ENCODE results near the gene PAH. TPM values are rescaled to one million over a fixed set of nuclear protein-coding genes. Genes with fewer than 3 reads are reported as not detected.

Gene PAH
- total and polyA plus RNA-seq, 9 donors, result 0.23 to 2.6 (median 1.3) TPM; not detected in 4

DNA sequence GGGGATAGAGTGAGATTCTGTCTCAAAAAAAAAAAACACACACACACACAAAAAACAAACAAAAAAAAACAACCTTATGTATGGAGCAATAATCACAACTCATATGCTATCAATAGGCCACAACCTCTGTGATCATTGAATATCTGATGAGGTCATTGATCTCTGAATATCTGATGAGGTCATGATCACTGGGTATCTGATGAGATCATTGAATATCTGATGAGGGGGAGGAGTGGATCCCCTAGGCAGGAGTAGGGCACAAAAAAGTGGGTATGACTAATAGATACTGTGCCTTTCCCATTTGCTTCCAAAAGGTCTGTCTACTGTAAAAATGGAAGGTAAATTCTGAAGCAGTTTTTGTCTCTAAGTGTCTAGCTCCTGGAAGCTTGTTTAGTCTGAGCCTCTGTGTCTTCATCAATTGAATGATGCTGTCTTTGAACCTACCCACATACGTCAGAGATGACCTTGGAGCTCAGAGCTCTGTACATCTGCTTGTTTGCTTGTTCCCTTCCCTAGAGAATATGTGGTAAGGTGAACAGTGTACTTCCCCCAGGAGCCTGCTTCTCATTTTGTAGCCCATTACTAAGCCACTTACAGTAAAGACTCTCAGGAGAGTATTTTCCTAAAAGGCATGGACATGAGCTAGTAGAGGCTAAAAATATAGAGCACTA is 13.6 kb downstream of the PAH start:
- intact Hi-C loops (cut with DNase I), result no loop called here
- no peaks in the 10 kb centered on the region for H3K4me1 ChIP-seq (ENCODE audit: insufficient read depth)
- no peak overlapping the region for H3K27ac ChIP-seq
- no peaks in the 10 kb centered on the region for H3K27me3 ChIP-seq
- no peak overlapping the region for H3K4me3 ChIP-seq
- no peak for DNase-seq
- no peaks in the 10 kb centered on the region for H3K36me3 ChIP-seq
- no peaks in the 10 kb centered on the region for H3K9me3 ChIP-seq
- WGBS, 3 donors, result 33 to 44% (median 43%) methylated on average over 1 of the region's 1 CpG
- TF ChIP-seq POLR2A (IDR thresholded peaks at IDR 0.05) (no peak), EP300 (IDR thresholded peaks at IDR 0.05) (no peak)
- TF ChIP-seq, protein P1, sequence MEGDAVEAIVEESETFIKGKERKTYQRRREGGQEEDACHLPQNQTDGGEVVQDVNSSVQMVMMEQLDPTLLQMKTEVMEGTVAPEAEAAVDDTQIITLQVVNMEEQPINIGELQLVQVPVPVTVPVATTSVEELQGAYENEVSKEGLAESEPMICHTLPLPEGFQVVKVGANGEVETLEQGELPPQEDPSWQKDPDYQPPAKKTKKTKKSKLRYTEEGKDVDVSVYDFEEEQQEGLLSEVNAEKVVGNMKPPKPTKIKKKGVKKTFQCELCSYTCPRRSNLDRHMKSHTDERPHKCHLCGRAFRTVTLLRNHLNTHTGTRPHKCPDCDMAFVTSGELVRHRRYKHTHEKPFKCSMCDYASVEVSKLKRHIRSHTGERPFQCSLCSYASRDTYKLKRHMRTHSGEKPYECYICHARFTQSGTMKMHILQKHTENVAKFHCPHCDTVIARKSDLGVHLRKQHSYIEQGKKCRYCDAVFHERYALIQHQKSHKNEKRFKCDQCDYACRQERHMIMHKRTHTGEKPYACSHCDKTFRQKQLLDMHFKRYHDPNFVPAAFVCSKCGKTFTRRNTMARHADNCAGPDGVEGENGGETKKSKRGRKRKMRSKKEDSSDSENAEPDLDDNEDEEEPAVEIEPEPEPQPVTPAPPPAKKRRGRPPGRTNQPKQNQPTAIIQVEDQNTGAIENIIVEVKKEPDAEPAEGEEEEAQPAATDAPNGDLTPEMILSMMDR (IDR thresholded peaks at IDR 0.05), result no peak

DNA sequence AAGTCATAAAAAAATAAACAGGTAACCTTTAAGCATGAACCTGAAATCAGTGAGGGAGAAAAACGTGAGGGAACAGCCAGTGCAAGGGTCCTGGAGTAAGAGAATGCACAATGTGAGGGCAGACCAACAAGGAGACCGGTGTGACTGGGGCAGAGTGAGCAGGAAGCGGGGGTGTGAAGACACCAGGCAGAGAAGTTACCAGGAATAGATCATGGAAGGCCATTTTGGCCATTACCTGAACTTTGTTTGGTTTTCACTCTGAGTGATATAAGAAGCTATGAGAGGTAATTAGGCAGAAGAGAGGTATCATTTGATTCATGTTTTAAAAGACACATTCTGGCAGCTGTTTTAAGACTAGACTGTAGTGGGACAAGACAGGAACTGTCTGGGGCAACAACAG is 15.0 kb downstream of the PAH start:
- no peak for DNase-seq
- Histone ChIP-seq H3K9me3 (no peaks in the 10 kb centered on the region), H3K4me3 (no peak overlapping the region), H3K36me3 (no peaks in the 10 kb centered on the region), H3K27ac (no peak overlapping the region), H3K4me1 (ENCODE audit: insufficient read depth) (no peaks in the 10 kb centered on the region), H3K27me3 (no peaks in the 10 kb centered on the region)
- TF ChIP-seq POLR2A (IDR thresholded peaks at IDR 0.05) (no peak), EP300 (IDR thresholded peaks at IDR 0.05) (no peak)
- TF ChIP-seq, protein P1 (IDR thresholded peaks at IDR 0.05), result no peak
- 54 to 70% (median 59%) methylated on average over 3 of the region's 3 CpGs for WGBS, 3 donors
- intact Hi-C loops (cut with DNase I), result no loop called here

DNA sequence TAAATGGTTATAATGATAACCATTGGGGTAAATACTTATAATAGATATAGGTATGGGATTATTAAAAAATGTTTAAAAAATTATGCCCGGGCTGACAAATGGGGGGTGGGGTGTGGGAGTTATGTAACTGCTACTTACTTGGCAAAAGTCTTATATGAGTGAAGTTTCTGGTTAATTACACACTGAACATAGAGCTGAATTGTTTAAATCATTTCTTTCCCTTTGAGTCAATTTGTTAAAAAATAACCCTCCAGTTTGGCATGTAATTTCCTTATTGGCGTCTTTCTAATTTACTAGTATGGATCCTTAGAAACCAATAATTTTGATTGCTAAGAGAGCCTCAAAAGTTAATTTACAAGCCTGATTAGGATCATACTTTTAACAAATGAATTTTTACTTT is 16.7 kb downstream of the PAH start:
- no peak for DNase-seq
- Histone ChIP-seq H3K9me3 (no peaks in the 10 kb centered on the region), H3K4me3 (no peak overlapping the region), H3K27me3 (no peaks in the 10 kb centered on the region), H3K36me3 (no peaks in the 10 kb centered on the region), H3K4me1 (ENCODE audit: insufficient read depth) (no peaks in the 10 kb centered on the region), H3K27ac (no peak overlapping the region)
- no peak for TF ChIP-seq POLR2A (IDR thresholded peaks at IDR 0.05)
- WGBS, 3 donors, result 63 to 79% (median 73%) methylated on average over 2 of the region's 2 CpGs
- intact Hi-C loops (cut with DNase I), result no loop called here

DNA sequence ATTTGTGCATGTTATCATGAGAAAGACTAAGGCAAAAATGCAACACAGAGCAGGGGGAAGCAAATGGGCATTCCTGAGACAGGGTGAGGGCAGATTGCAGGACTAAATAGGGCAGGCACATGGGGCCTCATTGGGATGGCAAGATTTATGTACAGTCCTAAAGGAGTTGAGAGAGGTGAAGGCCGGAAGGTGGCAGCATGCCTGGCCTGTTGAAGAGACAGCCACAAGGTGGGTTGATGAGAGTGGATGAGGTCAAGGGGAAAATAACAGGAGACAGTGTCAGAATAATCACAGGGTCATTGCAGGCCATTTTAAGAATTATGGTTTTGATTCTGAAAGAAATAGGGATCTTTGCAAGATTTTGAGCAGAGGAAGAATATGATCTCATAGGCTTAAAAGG is 21.0 kb downstream of the PAH start:
- Histone ChIP-seq H3K27ac (no peak overlapping the region), H3K4me3 (no peak overlapping the region), H3K36me3 (no peaks in the 10 kb centered on the region), H3K4me1 (ENCODE audit: insufficient read depth) (no peaks in the 10 kb centered on the region), H3K27me3 (no peaks in the 10 kb centered on the region), H3K9me3 (no peaks in the 10 kb centered on the region)
- TF ChIP-seq EP300 (IDR thresholded peaks at IDR 0.05) (no peak), POLR2A (IDR thresholded peaks at IDR 0.05) (no peak)
- TF ChIP-seq, protein P1 (IDR thresholded peaks at IDR 0.05), result no peak
- no peak for DNase-seq
- WGBS, 3 donors, result 66 to 81% (median 68%) methylated on average over 1 of the region's 1 CpG
- intact Hi-C loops (cut with DNase I), result no loop called here

DNA sequence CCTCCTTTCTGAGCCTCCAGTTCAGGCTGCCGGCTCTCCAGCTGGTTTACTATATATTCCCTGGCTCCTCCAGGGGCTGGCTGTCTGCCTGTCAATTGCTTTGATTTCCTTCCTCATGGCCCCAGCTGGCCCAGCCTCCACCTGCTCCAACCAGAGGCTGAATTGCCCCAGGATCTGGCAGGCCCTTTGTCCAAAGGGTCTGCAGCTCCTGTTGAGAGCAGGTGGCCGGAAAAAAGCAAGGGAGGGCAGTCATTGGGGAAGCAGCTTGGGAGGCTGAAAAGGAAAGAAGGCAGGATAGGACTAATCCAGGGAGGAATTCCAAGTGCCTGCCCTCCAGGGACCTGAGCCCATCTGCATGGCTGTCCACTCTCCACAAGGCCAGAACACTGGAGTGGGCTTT is 25.3 kb downstream of the PAH start:
- no peaks in the 10 kb centered on the region for H3K4me1 ChIP-seq (ENCODE audit: insufficient read depth)
- no peak overlapping the region for H3K4me3 ChIP-seq
- H3K9me3 ChIP-seq, result no peaks in the 10 kb centered on the region
- H3K27me3 ChIP-seq, result no peaks in the 10 kb centered on the region
- no peaks in the 10 kb centered on the region for H3K36me3 ChIP-seq
- DNase-seq, result no peak
- no peak overlapping the region for H3K27ac ChIP-seq
- TF ChIP-seq EP300 (IDR thresholded peaks at IDR 0.05) (no peak), POLR2A (IDR thresholded peaks at IDR 0.05) (no peak)
- TF ChIP-seq, protein P1 (IDR thresholded peaks at IDR 0.05), result no peak
- intact Hi-C loops (cut with DNase I), result no loop called here
- WGBS, 3 donors, result 40 to 53% (median 50%) methylated on average over 2 of the region's 2 CpGs
